Neutrophil (primary cell): ENCODE measurements around the gene KCNC1.

Experiments used
- H3K27ac ChIP-seq: fragments of 200-600 bp; sonication (generic); 2 replicates; pipeline ENCODE4 v1.5.1; 2016; ENCODE audit warnings: mild to moderate bottlenecking, moderate library complexity
- H3K27me3 ChIP-seq: fragments of 200-600 bp; sonication (generic); 2 replicates; pipeline ENCODE4 v1.6.0; 2016; ENCODE audit warnings: mild to moderate bottlenecking
- H3K36me3 ChIP-seq: fragments of 200-600 bp; sonication (generic); 2 replicates; pipeline ENCODE4 v1.5.1; 2017
- H3K4me1 ChIP-seq, 2 experiments: fragments of 200-600 bp in 1 of 2; sonication (generic) in 1 of 2; 1 replicate in 1 of 2; 2 replicates in 1 of 2; pipeline versions ENCODE4 v1.5.1 to v1.6.1; 2013 to 2016; ENCODE audit warnings: low read depth in 1 of 2, low read length in 1 of 2, mild to moderate bottlenecking in 1 of 2, moderate library complexity in 1 of 2; ENCODE audit not compliant: control insufficient read depth in 1 of 2, insufficient read depth in 1 of 2
- H3K4me3 ChIP-seq, 2 experiments: fragments of 200-600 bp in 1 of 2; sonication (generic) in 1 of 2; 1 replicate in 1 of 2; 2 replicates in 1 of 2; pipeline ENCODE4 v1.5.1; 2013 to 2016; ENCODE audit warnings: low read depth in 1 of 2, low read length in 1 of 2, mild to moderate bottlenecking in 1 of 2, moderate library complexity in 1 of 2
- H3K9me3 ChIP-seq: fragments of 200-600 bp; sonication (generic); 2 replicates; pipeline ENCODE4 v1.5.1; 2016
- TF ChIP-seq, protein P1 (sequence below): fragments of 200-600 bp; sonication (generic); IDR thresholded peaks from 2 replicates; pipeline ENCODE4 v1.5.1; 2016; ENCODE audit warnings: antibody characterized with exemption

The KCNC1 gene

DNA sequence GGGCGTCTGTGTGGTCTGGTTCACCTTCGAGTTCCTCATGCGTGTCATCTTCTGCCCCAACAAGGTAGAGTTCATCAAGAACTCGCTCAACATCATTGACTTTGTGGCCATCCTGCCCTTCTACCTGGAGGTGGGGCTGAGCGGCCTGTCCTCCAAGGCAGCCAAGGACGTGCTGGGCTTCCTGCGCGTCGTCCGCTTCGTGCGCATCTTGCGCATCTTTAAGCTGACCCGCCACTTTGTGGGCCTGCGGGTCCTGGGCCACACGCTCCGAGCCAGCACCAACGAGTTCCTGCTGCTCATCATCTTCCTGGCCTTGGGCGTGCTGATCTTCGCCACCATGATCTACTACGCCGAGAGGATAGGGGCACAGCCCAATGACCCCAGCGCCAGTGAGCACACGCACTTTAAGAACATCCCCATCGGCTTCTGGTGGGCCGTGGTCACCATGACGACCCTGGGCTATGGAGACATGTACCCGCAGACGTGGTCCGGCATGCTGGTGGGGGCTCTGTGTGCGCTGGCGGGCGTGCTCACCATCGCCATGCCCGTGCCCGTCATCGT lies 37.3 kb downstream of the KCNC1 start:
- Histone ChIP-seq H3K36me3 (no peaks in the 10 kb centered on the region), H3K9me3 (no peaks in the 10 kb centered on the region), H3K27me3 (no peaks in the 10 kb centered on the region), H3K27ac (no peak overlapping the region), H3K4me3 (no peak overlapping the region), H3K4me1 (no peaks in the 10 kb centered on the region)
- TF ChIP-seq, protein P1, sequence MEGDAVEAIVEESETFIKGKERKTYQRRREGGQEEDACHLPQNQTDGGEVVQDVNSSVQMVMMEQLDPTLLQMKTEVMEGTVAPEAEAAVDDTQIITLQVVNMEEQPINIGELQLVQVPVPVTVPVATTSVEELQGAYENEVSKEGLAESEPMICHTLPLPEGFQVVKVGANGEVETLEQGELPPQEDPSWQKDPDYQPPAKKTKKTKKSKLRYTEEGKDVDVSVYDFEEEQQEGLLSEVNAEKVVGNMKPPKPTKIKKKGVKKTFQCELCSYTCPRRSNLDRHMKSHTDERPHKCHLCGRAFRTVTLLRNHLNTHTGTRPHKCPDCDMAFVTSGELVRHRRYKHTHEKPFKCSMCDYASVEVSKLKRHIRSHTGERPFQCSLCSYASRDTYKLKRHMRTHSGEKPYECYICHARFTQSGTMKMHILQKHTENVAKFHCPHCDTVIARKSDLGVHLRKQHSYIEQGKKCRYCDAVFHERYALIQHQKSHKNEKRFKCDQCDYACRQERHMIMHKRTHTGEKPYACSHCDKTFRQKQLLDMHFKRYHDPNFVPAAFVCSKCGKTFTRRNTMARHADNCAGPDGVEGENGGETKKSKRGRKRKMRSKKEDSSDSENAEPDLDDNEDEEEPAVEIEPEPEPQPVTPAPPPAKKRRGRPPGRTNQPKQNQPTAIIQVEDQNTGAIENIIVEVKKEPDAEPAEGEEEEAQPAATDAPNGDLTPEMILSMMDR, result no peak

- no peaks in the 10 kb centered on the region for H3K9me3 ChIP-seq
- no peaks in the 10 kb centered on the region for H3K4me1 ChIP-seq
- TF ChIP-seq, protein P1, result no peak
- H3K4me3 ChIP-seq, result no peak overlapping the region
- no peak overlapping the region for H3K27ac ChIP-seq
- no peaks in the 10 kb centered on the region for H3K36me3 ChIP-seq
- no peaks in the 10 kb centered on the region for H3K27me3 ChIP-seq
Observed at GRCh38 chr11:17772704-17773600, 38.4 kb downstream of the KCNC1 start.

DNA sequence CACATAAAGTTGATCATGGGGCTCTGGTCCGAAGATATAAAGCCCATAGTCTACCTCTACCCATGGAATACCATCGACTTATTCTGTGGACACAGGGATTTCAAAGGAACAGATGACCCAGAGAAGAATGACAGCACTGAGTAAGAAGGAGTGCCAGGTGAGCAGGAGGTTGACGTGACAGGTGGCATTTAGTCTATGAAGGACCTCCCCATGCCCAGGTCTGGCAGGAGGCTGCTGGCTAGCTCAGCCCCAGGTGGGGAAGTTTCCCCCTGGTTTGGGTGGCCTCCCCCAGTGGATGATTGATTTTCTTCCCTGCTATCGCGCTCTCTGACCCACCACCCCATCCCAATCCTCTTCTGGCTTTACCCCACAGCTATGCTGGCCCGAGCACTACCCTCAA lies 39.1 kb downstream of the KCNC1 start:
- Histone ChIP-seq H3K27me3 (no peaks in the 10 kb centered on the region), H3K27ac (no peak overlapping the region), H3K36me3 (no peaks in the 10 kb centered on the region), H3K4me3 (no peak overlapping the region), H3K9me3 (no peaks in the 10 kb centered on the region), H3K4me1 (no peaks in the 10 kb centered on the region)
- TF ChIP-seq, protein P1, result no peak

DNA sequence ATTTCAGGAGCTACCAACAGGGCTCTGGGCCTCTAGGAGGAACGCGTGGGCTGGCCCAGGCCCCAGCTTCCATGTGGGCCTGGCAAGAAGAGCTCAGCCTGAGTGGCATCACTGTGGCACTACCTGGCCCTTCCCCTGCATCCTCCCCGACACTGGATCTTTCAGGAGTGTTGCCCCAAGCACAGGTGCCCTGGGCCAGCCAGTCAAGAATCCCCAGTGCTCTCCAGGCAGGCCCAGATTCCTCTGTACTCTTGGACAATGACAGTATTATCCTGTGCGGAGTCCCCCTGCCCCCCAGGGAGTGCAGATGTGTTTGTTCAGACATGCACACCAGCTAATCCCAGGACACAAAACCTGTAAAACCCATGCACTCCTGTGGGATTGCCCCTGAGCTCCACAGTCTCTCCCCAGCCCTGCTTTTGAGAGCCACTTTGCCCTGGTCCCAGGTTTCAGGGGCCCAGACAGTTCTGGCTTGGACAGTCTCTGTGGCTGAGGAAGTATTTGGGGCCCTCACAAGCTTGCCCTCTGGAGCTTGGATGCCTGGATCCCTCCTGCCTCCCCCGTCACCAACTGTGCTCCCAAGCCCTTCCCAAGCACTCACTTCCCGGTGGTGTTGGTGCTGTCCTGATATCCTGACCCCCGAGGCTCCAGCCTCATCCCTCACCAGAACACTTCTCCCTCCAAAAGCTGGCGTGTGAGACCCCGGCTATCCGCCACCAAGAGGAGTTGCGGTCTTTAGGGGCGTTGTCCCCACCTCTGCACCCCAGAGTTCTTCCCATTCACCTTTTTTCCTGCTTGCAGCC lies 39.9 kb downstream of the KCNC1 start:
- H3K4me3 ChIP-seq, result no peak overlapping the region
- TF ChIP-seq, protein P1, result no peak
- no peaks in the 10 kb centered on the region for H3K9me3 ChIP-seq
- H3K27me3 ChIP-seq, result no peaks in the 10 kb centered on the region
- H3K36me3 ChIP-seq, result no peaks in the 10 kb centered on the region
- H3K4me1 ChIP-seq, result no peaks in the 10 kb centered on the region
- H3K27ac ChIP-seq, result no peak overlapping the region

GRCh38 chr11:17775035-17775348 lies 40.4 kb downstream of the KCNC1 start:
- Histone ChIP-seq H3K4me3 (no peak overlapping the region), H3K4me1 (no peaks in the 10 kb centered on the region), H3K27me3 (no peaks in the 10 kb centered on the region), H3K27ac (no peak overlapping the region), H3K36me3 (no peaks in the 10 kb centered on the region), H3K9me3 (no peaks in the 10 kb centered on the region)
- TF ChIP-seq, protein P1, result no peak
